NCI-H1436 (cell line): ENCODE data around the gene TAF1.
"Not testable (repeated sequence)": the region's sequence is repeated elsewhere in the genome, so short reads cannot be mapped to it uniquely, and the experiment has no call there.

Experiments used
- DNase-seq: peaks from one replicate; lab custom pipeline; 2025; lab: John Stamatoyannopoulos, UW

The TAF1 gene

DNA sequence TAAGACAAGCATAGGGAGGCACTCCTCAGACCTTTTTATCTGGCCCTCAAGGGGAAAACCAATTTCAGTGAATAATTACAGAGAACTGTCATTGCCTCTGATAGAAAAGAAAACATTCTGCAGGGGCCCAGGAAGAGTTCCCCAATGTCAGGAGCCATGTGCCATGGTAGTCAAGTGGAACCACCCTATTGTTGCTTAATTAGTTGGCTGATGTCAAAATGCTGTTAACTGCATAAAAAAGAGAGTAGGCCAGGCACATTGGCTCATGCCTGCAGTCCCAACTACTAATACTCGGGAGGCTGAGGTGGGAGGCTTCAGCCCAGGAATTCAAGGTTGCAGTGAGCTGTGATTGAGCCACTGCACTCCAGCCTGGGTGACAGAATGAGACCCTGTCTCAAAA, 138.2 kb downstream of the TAF1 start:
- DNase-seq = no peak

DNA sequence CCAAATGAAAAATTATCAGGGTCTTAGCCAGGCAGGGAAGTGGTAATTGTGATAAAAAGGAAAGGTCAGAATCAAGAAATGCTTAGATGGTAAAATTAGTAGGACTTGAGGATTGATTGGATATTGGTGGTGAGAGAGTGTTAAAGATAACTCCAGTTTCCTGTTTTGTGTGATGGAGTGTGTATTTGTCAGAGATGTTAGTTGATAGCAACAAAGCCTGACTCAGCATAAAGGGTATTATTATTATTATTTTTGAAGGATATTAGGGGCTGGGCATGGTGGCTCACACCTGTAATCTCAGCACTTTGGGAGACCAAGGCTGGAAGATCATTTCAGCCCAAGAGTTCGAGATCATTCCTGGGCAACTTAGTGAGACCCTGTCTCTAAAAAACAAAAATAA, 143.1 kb downstream of the TAF1 start:
- no peak for DNase-seq

DNA sequence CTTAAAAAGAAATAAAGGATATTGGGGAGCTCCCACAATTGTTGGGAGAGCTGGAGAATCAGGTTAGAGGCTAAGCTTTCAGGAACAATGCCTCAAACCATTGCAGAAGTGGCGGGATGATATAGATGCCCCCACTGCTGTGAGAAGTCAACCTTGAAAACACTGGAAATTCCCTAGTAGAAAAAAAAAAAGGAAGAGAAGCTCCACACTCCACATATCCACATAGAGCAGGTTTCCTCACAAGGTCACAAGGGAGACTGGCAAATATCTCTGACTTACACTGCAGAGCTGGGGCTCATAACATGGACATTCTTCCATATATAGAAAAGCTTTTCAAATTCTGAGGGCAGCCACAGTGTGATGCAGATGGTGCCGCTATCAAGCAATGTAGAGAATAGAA, 144.0 kb downstream of the TAF1 start:
- no peak for DNase-seq

DNA sequence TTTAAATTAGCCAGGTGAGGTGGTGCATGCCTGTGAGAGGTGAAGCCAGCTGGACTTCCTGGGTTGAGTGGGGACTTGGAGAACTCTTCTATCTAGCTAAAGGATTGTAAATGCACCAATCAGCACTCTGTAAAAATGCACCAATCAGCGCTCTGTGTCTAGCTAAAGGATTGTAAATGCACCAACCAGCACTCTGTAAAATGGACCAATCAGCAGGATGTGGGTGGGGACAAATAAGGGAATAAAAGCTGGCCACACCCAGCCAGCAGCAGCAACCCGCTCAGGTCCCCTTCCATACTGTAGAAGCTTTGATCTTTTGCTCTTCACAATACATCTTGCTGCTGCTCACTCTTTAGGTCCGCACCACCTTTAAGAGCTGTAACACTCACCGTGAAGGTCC, 147.6 kb downstream of the TAF1 start:
- not testable (repeated sequence) for DNase-seq

- DNase-seq = no peak
Measured at GRCh38 chrX:71514367-71515037, 148.3 kb downstream of the TAF1 start.

GRCh38 chrX:71515038-71515396, 148.9 kb downstream of the TAF1 start:
- DNase-seq = no peak
